K562 (cell line): ENCODE results near the gene CBFA2T3. TPM values are rescaled to one million over a fixed set of nuclear protein-coding genes. Genes with fewer than 3 reads are reported as not detected.

Source experiments
- CBFA2T3 ChIP-seq: fragments of 450-650 bp; IDR thresholded peaks from 2 replicates; pipeline ENCODE4 v1.6.1; 2017
- DLX4 ChIP-seq: fragments of 250-450 bp; sonication (Bioruptor Pico); IDR thresholded peaks from 2 replicates; pipeline ENCODE4 v1.6.1; 2021; ENCODE audit warnings: mild to moderate bottlenecking
- GABPA ChIP-seq: fragments of 200-800 bp; sonication (Bioruptor generic); conservative IDR thresholded peaks from 2 replicates; pipeline ENCODE4 v1.6.1; 2016; ENCODE audit warnings: low read depth, missing genetic modification characterization, missing compliant biosample characterization
- HDAC1 ChIP-seq, 2 experiments: fragments of 450-650 bp; IDR thresholded peaks; 2 replicates each; pipeline ENCODE4 v1.6.1; 2016 to 2017; ENCODE audit warnings: inconsistent platforms in 1 of 2, mild to moderate bottlenecking in 1 of 2, moderate library complexity in 1 of 2
- HOXB6 ChIP-seq: fragments of 250-450 bp; sonication (Bioruptor Pico); IDR thresholded peaks from 2 replicates; pipeline ENCODE4 v1.5.1; 2022; ENCODE audit warnings: mild to moderate bottlenecking, borderline replicate concordance
- IRF2 ChIP-seq: sonication (generic); formaldehyde crosslinking; IDR thresholded peaks from 2 replicates; pipeline ENCODE4 v1.8.1; 2022; ENCODE audit warnings: mild to moderate bottlenecking, missing genetic modification reagents
- JUN ChIP-seq, 2 experiments: sonication (generic) in 1 of 2; formaldehyde crosslinking in 1 of 2; IDR thresholded peaks; 2 replicates each; pipeline versions ENCODE4 v1.6.1 to v1.8.0; 2012 to 2022; ENCODE audit warnings: borderline replicate concordance in 2 of 2, mild to moderate bottlenecking in 2 of 2, improper control_type of control experiment in 1 of 2, low read depth in 1 of 2, low read length in 1 of 2, missing genetic modification reagents in 1 of 2
- MYC ChIP-seq, 2 experiments: fragments of 250-450 bp in 1 of 2; sonication (Bioruptor Pico) in 1 of 2; IDR thresholded peaks; 2 replicates each; pipeline versions ENCODE4 v1.5.1 to v1.6.1; 2012 to 2021; ENCODE audit warnings: low read depth in 2 of 2, borderline replicate concordance in 1 of 2, improper control_type of control experiment in 1 of 2, low read length in 1 of 2, mild to moderate bottlenecking in 1 of 2, moderate library complexity in 1 of 2
- NCOA6 ChIP-seq: fragments of 450-650 bp; IDR thresholded peaks from 2 replicates; pipeline ENCODE4 v1.6.1; 2017; ENCODE audit warnings: mild to moderate bottlenecking
- NEUROD1 ChIP-seq: fragments of 150-350 bp; IDR thresholded peaks from 2 replicates; pipeline ENCODE4 v1.6.1; 2014; ENCODE audit warnings: borderline replicate concordance, low read length, low read depth; ENCODE audit not compliant: partially characterized antibody
- RBM22 ChIP-seq: fragments of 200-400 bp; formaldehyde crosslinking; IDR thresholded peaks from 2 replicates; pipeline ENCODE4 v1.6.1; 2018; ENCODE audit warnings: low read length, low read depth; ENCODE audit not compliant: poor library complexity, severe bottlenecking
- SNRNP70 ChIP-seq: fragments of 200-400 bp; formaldehyde crosslinking; optimal IDR thresholded peaks from 2 replicates; pipeline ENCODE3; 2017; ENCODE audit warnings: low read depth, low read length
- TAF1 ChIP-seq: IDR thresholded peaks from 2 replicates; pipeline ENCODE4 v1.6.1; 2011; ENCODE audit warnings: mild to moderate bottlenecking, low read length, moderate library complexity; ENCODE audit not compliant: insufficient read depth, control insufficient read depth, severe bottlenecking; ENCODE audit errors: extremely low read depth
- TFE3 ChIP-seq: fragments of 450-650 bp; formaldehyde crosslinking; IDR thresholded peaks from 2 replicates; pipeline ENCODE4 v1.4.0; 2020; ENCODE audit warnings: mild to moderate bottlenecking, mixed read lengths
- THRAP3 ChIP-seq: fragments of 450-650 bp; IDR thresholded peaks from 2 replicates; pipeline ENCODE4 v1.6.1; 2016; ENCODE audit warnings: mild to moderate bottlenecking, inconsistent platforms, borderline replicate concordance
- VEZF1 ChIP-seq: fragments of 200-800 bp; sonication (Bioruptor generic); IDR thresholded peaks from 2 replicates; pipeline ENCODE4 v1.6.1; 2017; ENCODE audit warnings: missing genetic modification characterization, missing compliant biosample characterization
- ZC3H4 ChIP-seq: sonication (generic); formaldehyde crosslinking; IDR thresholded peaks from 2 replicates; pipeline ENCODE4 v1.9.0; 2021; ENCODE audit warnings: missing genetic modification reagents, borderline replicate concordance
- ZNF766 ChIP-seq: fragments of 200-800 bp; sonication (Bioruptor generic); conservative IDR thresholded peaks from 2 replicates; pipeline ENCODE4 v1.6.1; 2016; ENCODE audit warnings: missing genetic modification characterization, missing compliant biosample characterization
- ZNF79 ChIP-seq: fragments of 250-450 bp; sonication (Bioruptor Pico); IDR thresholded peaks from 2 replicates; pipeline ENCODE4 v1.4.0; 2020; ENCODE audit warnings: low read depth, mild to moderate bottlenecking, moderate library complexity
- polyA plus RNA-seq, 8 experiments: library from polyadenylated mRNA; depleted of rRNA in 4 of 8; stranded (reverse) in 5 of 8; unstranded in 3 of 8; fragments of >200 nt; fragmentation: Nextera tagmentation in 2 of 8; fragmentation: Illumina TruSeq in 1 of 8; extraction: Ambion mirVana in 2 of 8; extraction: Trizol in 1 of 8; gene quantifications; 2 replicates each; pipeline versions ENCODE4 v1.2.1 to v1.2.3, GENCODE V29; 2011 to 2014; ENCODE audit warnings: inconsistent platforms in 1 of 8, missing spikeins in 1 of 8
- total RNA-seq, 7 experiments: library from RNA; depleted of rRNA in 6 of 7; stranded (reverse); fragments of >200 nt in 6 of 7; fragmentation: Illumina TruSeq in 2 of 7; extraction: Trizol in 2 of 7; gene quantifications; 2 replicates each; pipeline versions ENCODE4 v1.2.1 to v1.2.3, GENCODE V29; 2011 to 2021; ENCODE audit warnings: low replicate concordance in 1 of 7
- TF ChIP-seq, protein P1 (sequence below): sonication (generic); formaldehyde crosslinking; IDR thresholded peaks from 2 replicates; pipeline ENCODE4 v1.8.1; 2023; ENCODE audit warnings: mild to moderate bottlenecking, missing genetic modification reagents

The CBFA2T3 gene
- total and polyA plus RNA-seq, 9 of the 15 experiments (the other 6 are each of a cell fraction or from before 2014, with no cell fraction given): 2.3 to 145 (median 6.7) TPM

DNA sequence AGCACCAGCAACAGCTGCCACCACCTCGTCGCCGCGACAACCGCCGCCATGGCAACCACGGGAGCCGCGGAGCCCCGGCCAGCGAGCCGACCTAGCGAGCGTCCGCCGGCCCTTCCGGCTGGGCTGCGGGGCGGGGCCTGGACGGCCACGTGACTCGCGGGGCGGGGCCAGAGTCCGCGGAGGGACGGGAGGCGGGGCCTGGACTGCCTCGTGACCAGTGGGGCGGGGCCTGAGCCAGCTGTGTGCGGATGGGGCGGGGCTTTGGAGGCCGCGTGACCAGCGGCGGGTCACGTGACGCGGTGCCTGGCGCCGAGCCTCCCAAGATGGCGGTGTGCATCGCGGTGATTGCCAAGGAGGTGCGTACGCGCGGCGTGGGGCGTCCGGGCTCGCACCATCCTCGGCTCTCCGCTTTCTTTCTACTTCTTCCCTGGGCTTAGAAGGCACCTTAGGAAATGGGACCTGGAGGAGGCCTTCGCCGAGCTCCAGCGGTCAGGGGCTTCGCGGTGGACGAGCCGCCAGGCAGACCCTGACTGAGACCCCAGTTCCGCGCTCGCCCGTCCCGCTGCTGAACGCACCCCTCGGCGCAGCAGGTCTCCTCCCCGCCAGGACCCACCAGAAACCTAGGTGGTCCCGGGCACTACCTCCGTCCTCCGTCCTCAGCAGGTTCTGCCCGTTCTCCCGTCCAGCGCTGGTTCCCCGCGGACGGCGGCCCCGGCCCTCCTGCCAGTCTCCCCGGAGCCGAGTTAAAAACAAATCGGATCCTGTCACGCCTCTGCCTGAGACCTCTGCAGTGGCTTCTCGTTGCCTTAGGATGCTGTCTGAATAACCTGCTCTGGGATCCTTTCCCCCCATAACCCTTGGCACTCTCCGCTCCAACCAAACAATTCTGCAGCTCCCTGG is 119.9 kb downstream of the CBFA2T3 start, which contains the start of the genes GALNS and TRAPPC2L (continued):
- peak; percentile 71; the same call in 1 of the 2 replicates for TF ChIP-seq JUN (IDR thresholded peaks at IDR 0.05; ENCODE audit: borderline replicate concordance, low read depth, low read length)
- TF ChIP-seq JUN (CRISPR knock-in tag; IDR thresholded peaks at IDR 0.05; ENCODE audit: borderline replicate concordance): no peak
- peak; percentile 93 for TF ChIP-seq NEUROD1
- no peak for TF ChIP-seq SNRNP70
- TF ChIP-seq ZNF766 (CRISPR knock-in tag): no peak
- peak; percentile 16; the same call in 1 of the 2 replicates for TF ChIP-seq CBFA2T3
- TF ChIP-seq HOXB6 (CRISPR knock-in tag): no peak
- peak; percentile 85 for TF ChIP-seq TAF1
- TF ChIP-seq, protein P1, sequence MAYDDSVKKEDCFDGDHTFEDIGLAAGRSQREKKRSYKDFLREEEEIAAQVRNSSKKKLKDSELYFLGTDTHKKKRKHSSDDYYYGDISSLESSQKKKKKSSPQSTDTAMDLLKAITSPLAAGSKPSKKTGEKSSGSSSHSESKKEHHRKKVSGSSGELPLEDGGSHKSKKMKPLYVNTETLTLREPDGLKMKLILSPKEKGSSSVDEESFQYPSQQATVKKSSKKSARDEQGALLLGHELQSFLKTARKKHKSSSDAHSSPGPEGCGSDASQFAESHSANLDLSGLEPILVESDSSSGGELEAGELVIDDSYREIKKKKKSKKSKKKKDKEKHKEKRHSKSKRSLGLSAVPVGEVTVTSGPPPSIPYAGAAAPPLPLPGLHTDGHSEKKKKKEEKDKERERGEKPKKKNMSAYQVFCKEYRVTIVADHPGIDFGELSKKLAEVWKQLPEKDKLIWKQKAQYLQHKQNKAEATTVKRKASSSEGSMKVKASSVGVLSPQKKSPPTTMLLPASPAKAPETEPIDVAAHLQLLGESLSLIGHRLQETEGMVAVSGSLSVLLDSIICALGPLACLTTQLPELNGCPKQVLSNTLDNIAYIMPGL (CRISPR knock-in tag): 0 out of 2 replicates have a peak, but pooled peaks have one; percentile 53
- TF ChIP-seq IRF2 (CRISPR knock-in tag): no peak
- no peak for TF ChIP-seq THRAP3
- TF ChIP-seq NCOA6: no peak
- TF ChIP-seq GABPA: peak; percentile 72
- TF ChIP-seq DLX4 (CRISPR knock-in tag): no peak
- TF ChIP-seq VEZF1 (CRISPR knock-in tag): peak; percentile 50; the same call in 1 of the 2 replicates
- TF ChIP-seq HDAC1 (IDR thresholded peaks at IDR 0.05): peak in 1 of 2 experiments; percentile 96; a peak in 2 of 4 replicates
- TF ChIP-seq MYC (IDR thresholded peaks at IDR 0.05; ENCODE audit: low read depth, low read length): peak; percentile 81
- peak; percentile 24; the same call in 1 of the 2 replicates for TF ChIP-seq MYC (CRISPR knock-in tag; IDR thresholded peaks at IDR 0.05; ENCODE audit: borderline replicate concordance, low read depth)
- peak; percentile 100 for TF ChIP-seq RBM22
- no peak for TF ChIP-seq ZNF79 (CRISPR knock-in tag)
- TF ChIP-seq TFE3 (CRISPR knock-in tag): peak; percentile 100
- TF ChIP-seq ZC3H4 (CRISPR knock-in tag): no peak
